RWPE2 (cell line): Measurements from ENCODE around the gene TMEM116.

ENCODE experiments used
- ATAC-seq: fragments of 200-7000 bp; cut with Tn5 transposase; 3 replicates; pipeline ENCODE4 v1.9.1; 2021; ENCODE audit warnings: low read depth
- DNase-seq: peaks from one replicate; pipeline ENCODE4 v3.0.0-alpha.2; 2020; ENCODE audit warnings: low spot score
- H3K27ac ChIP-seq: fragments of 450-650 bp; 2 replicates; pipeline ENCODE4 v1.5.1; 2017; ENCODE audit warnings: mild to moderate bottlenecking; ENCODE audit not compliant: poor library complexity, severe bottlenecking
- H3K27me3 ChIP-seq: fragments of 250-450 bp; sonication (Bioruptor Pico); 2 replicates; pipeline ENCODE4 v1.5.1; 2021; ENCODE audit warnings: mild to moderate bottlenecking, moderate library complexity; ENCODE audit not compliant: insufficient read depth, poor library complexity, severe bottlenecking
- H3K36me3 ChIP-seq: fragments of 250-450 bp; sonication (Bioruptor Pico); 2 replicates; pipeline ENCODE4 v1.5.1; 2020; ENCODE audit warnings: low read depth, mild to moderate bottlenecking, moderate library complexity
- H3K4me1 ChIP-seq: fragments of 250-450 bp; sonication (Bioruptor Pico); 2 replicates; pipeline ENCODE4 v1.5.1; 2021; ENCODE audit warnings: mild to moderate bottlenecking, moderate library complexity; ENCODE audit not compliant: insufficient read depth, poor library complexity, severe bottlenecking
- H3K4me3 ChIP-seq: fragments of 250-450 bp; sonication (Bioruptor Pico); 2 replicates; pipeline ENCODE4 v1.5.1; 2021; ENCODE audit warnings: mild to moderate bottlenecking, moderate library complexity; ENCODE audit not compliant: severe bottlenecking
- H3K9me3 ChIP-seq: fragments of 250-450 bp; sonication (Bioruptor Pico); 2 replicates; pipeline ENCODE4 v1.5.1; 2021; ENCODE audit warnings: mild to moderate bottlenecking, moderate library complexity; ENCODE audit not compliant: severe bottlenecking
- TF ChIP-seq, protein P1 (sequence below): fragments of 450-650 bp; IDR thresholded peaks from one replicate; pipeline ENCODE4 v1.5.1; 2017; ENCODE audit warnings: mild to moderate bottlenecking, moderate library complexity; ENCODE audit not compliant: poor library complexity, severe bottlenecking

TMEM116 gene

DNA sequence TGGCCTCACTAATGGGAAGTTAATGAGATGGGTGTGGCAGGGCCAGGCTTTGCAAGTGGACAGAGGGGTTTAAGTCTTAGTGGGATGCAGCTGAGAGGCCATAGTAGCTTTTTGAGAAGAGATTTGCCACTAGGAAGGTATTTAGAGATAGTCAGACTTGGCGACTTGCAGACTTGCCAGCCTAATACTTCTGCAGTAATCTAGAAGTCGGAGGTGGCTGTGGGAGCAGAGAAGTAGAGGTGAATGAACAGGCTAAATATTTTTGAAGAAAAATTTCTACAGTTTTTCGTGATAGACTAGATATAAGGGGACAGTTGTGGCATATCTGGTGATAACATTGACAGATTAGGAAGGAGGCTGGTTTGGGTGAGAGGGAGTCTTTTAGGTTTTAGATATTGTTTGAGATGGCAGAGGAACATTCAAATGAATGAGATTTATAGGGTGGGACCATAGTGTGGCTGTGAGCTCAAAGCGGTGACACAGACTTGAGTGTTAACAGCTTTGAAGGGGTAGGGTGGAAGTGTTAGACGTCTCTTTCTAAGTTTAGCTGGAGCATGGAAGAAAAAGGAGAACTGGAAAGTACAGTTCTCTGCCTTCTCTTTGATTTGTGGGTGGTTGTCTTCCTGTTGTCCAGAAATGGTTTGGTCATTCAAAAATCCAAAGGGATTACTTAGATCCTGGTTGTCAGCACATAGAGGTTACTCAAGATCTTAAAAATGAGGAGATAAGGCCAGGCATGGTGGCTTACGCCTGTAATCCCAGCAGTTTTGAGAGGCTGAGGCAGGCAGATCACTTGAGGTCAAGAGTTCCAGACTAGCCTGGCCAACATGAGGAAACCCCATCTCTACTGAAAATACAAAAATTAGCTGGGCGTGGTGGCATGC is 126.1 kb downstream of the TMEM116 start:
- no peak for DNase-seq
- Histone ChIP-seq H3K27ac (no peak overlapping the region), H3K4me3 (no peak overlapping the region), H3K9me3 (no peaks in the 10 kb centered on the region), H3K4me1 (no peaks in the 10 kb centered on the region), H3K36me3 (peaks cover 87% of the 10 kb centered on the region), H3K27me3 (no peaks in the 10 kb centered on the region)
- ATAC-seq, result no peak
- TF ChIP-seq, protein P1, sequence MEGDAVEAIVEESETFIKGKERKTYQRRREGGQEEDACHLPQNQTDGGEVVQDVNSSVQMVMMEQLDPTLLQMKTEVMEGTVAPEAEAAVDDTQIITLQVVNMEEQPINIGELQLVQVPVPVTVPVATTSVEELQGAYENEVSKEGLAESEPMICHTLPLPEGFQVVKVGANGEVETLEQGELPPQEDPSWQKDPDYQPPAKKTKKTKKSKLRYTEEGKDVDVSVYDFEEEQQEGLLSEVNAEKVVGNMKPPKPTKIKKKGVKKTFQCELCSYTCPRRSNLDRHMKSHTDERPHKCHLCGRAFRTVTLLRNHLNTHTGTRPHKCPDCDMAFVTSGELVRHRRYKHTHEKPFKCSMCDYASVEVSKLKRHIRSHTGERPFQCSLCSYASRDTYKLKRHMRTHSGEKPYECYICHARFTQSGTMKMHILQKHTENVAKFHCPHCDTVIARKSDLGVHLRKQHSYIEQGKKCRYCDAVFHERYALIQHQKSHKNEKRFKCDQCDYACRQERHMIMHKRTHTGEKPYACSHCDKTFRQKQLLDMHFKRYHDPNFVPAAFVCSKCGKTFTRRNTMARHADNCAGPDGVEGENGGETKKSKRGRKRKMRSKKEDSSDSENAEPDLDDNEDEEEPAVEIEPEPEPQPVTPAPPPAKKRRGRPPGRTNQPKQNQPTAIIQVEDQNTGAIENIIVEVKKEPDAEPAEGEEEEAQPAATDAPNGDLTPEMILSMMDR, result no peak

DNA sequence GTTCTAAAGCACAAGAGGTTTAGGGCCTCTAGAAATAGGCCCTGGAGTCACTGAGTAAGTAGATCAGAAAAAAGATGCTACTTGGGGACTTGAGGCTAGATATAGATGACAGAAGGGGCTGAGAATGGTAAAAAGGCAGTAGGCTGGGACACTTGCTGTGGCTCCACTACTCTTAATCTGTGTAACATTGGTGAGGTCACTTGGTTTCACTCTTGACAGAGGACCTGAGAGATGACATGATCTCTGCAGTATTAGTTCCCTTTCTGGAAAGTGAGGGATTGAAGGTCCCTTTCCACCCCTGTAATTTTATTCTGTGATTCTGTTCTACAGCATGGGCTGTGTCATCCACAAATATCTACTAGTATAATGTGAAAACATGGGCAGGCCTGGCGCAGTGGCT is 131.2 kb downstream of the TMEM116 start:
- no peak overlapping the region for H3K27ac ChIP-seq
- no peaks in the 10 kb centered on the region for H3K27me3 ChIP-seq
- H3K9me3 ChIP-seq, result no peaks in the 10 kb centered on the region
- no peak for DNase-seq
- no peak overlapping the region for H3K4me3 ChIP-seq
- peaks cover 89% of the 10 kb centered on the region for H3K36me3 ChIP-seq
- TF ChIP-seq, protein P1, result no peak
- no peaks in the 10 kb centered on the region for H3K4me1 ChIP-seq
- ATAC-seq, result no peak
